Measurements from ENCODE around the gene SNTB2. TPM values are rescaled to one million over a fixed set of nuclear protein-coding genes. Genes with fewer than 3 reads are reported as not detected.

Gene SNTB2
- total RNA-seq, 2 donors from 2014 or later, result 34.5 to 34.8 TPM

DNA sequence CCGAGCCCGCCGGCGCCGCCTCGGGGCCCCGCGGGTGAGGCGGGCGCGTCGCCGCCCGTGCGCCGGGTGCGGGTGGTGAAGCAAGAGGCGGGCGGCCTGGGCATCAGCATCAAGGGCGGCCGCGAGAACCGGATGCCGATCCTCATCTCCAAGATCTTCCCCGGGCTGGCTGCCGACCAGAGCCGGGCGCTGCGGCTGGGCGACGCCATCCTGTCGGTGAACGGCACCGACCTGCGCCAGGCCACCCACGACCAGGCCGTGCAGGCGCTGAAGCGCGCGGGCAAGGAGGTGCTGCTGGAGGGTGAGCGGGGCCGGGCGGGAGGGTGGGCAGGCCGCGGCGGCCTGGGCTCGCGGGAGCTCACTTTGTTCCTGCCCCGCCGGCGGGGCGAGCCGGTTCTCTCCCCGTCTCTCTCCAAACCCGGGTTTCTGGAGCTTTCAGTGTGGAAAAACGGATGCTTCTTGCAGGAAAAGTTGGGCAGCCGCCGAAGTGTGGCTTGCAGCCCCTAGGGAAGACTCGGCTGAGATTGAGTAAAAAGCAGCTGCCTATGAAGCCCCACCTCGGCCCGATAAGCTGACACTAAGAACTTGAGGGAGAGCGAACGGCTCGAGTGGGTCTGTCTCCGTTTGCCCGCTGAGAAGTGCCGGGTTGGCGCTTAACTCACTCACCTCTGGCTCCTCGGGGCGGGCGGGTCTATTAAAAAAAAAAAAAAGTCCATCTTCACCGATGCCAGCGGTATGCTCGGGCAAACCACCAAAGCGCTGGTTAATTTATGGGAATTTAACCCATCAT, 677 bp downstream of the SNTB2 start:
- DNase-seq, result peak; percentile 56
- Histone ChIP-seq H3K4me3 (peak overlapping the region; percentile 72), H3K36me3 (no peaks in the 10 kb centered on the region), H3K9me3 (no peaks in the 10 kb centered on the region), H3K4me1 (no peaks in the 10 kb centered on the region), H3K27ac (peak overlapping the region; percentile 85), H3K9ac (ENCODE audit: low read depth in 2 of 2, low read length in 2 of 2) (peak overlapping the region; percentile 84 to 95), H3K27me3 (no peaks in the 10 kb centered on the region)
- intact Hi-C loops (cut with DNase I), result no loop called here
- TF ChIP-seq, protein P1, sequence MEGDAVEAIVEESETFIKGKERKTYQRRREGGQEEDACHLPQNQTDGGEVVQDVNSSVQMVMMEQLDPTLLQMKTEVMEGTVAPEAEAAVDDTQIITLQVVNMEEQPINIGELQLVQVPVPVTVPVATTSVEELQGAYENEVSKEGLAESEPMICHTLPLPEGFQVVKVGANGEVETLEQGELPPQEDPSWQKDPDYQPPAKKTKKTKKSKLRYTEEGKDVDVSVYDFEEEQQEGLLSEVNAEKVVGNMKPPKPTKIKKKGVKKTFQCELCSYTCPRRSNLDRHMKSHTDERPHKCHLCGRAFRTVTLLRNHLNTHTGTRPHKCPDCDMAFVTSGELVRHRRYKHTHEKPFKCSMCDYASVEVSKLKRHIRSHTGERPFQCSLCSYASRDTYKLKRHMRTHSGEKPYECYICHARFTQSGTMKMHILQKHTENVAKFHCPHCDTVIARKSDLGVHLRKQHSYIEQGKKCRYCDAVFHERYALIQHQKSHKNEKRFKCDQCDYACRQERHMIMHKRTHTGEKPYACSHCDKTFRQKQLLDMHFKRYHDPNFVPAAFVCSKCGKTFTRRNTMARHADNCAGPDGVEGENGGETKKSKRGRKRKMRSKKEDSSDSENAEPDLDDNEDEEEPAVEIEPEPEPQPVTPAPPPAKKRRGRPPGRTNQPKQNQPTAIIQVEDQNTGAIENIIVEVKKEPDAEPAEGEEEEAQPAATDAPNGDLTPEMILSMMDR (IDR thresholded peaks at IDR 0.05), result no peak

DNA sequence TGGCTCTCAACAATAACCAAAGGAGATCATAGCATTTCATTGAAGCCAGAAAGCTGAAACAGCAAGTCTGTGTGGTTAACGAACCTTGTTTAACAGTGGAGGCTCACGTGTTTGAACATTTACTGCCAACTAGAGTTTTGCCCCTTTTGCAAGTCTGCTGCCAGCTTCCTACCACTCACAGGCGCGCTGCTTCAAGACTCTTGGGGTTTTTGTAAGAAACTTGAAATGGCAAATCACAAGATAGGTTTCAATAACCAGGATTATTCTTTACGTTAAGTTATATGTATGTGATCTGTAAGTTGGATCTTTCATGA, 1.2 kb downstream of the SNTB2 start:
- H3K9ac ChIP-seq (ENCODE audit: low read depth in 2 of 2, low read length in 2 of 2), result peak overlapping the region; percentile 66 to 84
- H3K9me3 ChIP-seq, result no peaks in the 10 kb centered on the region
- TF ChIP-seq, protein P1 (IDR thresholded peaks at IDR 0.05), result no peak
- intact Hi-C loops (cut with DNase I), result no loop called here
- H3K4me3 ChIP-seq, result peak overlapping the region; percentile 72
- H3K4me1 ChIP-seq, result no peaks in the 10 kb centered on the region
- no peaks in the 10 kb centered on the region for H3K36me3 ChIP-seq
- peak overlapping the region; percentile 85 for H3K27ac ChIP-seq
- H3K27me3 ChIP-seq, result no peaks in the 10 kb centered on the region
- peak; percentile 45 for DNase-seq

DNA sequence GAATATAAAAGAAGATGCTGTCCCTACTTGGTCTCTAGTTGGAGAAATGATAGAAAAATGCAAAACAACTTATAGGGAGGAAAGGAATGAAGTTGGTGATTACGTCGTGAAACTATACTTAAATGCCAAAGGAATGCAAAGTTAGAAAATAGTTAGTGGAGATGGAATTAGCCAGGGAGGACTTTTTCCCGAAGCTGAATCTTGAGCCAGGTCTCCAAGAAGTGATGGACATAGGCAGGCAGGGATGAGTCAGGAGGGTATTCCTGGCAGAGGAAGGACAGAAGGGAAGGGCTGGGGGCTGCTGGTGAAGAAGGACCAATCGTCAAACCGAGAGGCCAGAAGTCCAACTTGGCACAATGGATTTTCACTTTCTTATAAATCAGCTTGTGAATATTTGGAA, 1.8 kb downstream of the SNTB2 start:
- Histone ChIP-seq H3K27ac (no peak overlapping the region), H3K9ac (ENCODE audit: low read depth in 2 of 2, low read length in 2 of 2) (no peak overlapping the region), H3K27me3 (no peaks in the 10 kb centered on the region), H3K4me1 (no peaks in the 10 kb centered on the region), H3K9me3 (no peaks in the 10 kb centered on the region), H3K36me3 (no peaks in the 10 kb centered on the region), H3K4me3 (peak overlapping the region; percentile 72)
- TF ChIP-seq, protein P1 (IDR thresholded peaks at IDR 0.05), result no peak
- DNase-seq, result no peak
- intact Hi-C loops (cut with DNase I), result no loop called here

DNA sequence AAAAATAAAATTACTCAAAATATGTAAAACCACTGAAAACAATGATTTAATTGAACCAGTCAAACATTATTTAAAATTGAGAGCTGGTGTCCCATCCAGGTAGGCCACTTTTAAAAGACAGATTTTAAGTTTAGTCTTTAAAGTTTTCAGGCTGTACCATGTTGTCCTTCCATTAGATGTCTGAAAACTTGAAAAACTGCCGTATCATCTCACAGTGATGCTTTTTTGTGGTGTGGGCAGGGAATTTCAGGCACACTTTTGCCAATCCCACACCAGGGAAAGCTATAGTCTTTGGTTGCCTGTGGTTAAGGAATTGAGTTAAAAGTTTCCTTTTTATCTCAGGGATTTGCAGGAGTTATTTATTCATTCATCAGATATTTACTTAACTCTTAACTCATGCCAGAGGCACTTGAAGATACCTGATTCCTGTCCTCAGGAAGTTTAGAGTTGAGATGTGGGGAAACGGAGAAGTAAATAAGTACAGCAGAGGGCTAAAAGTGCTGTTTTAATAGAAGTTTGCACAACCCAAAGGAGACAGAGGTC, 3.2 kb downstream of the SNTB2 start:
- Histone ChIP-seq H3K36me3 (no peaks in the 10 kb centered on the region), H3K4me3 (no peak overlapping the region), H3K9ac (ENCODE audit: low read depth in 2 of 2, low read length in 2 of 2) (no peak overlapping the region), H3K9me3 (no peaks in the 10 kb centered on the region), H3K27me3 (no peaks in the 10 kb centered on the region), H3K27ac (no peak overlapping the region), H3K4me1 (no peaks in the 10 kb centered on the region)
- intact Hi-C loops (cut with DNase I), result no loop called here
- TF ChIP-seq, protein P1 (IDR thresholded peaks at IDR 0.05), result no peak
- no peak for DNase-seq

DNA sequence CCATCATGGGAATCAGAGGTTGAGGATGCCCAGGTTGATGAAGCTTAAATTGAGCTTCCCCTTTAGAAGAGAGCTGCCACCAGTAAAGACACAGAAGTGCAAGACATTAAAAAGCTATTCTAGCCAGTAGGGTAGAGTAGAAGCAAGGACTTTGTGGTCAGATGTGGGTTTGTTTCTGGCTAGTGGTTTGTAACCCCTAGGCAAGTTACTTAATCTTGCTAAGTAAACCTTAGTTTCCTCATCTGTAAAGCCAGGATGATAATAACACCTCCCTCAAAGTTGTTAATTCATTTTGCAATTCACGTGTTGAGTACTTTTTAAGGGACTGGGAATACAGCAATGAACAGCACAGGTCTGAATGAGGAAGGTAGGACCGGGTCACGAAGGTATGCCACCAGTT, 3.6 kb downstream of the SNTB2 start:
- TF ChIP-seq, protein P1 (IDR thresholded peaks at IDR 0.05), result no peak
- DNase-seq, result no peak
- no peak overlapping the region for H3K4me3 ChIP-seq
- H3K9ac ChIP-seq (ENCODE audit: low read depth in 2 of 2, low read length in 2 of 2), result no peak overlapping the region
- no peaks in the 10 kb centered on the region for H3K36me3 ChIP-seq
- no peak overlapping the region for H3K27ac ChIP-seq
- no peaks in the 10 kb centered on the region for H3K4me1 ChIP-seq
- H3K27me3 ChIP-seq, result no peaks in the 10 kb centered on the region
- H3K9me3 ChIP-seq, result no peaks in the 10 kb centered on the region
- intact Hi-C loops (cut with DNase I), result no loop called here

All from colonic mucosa (tissue), 4 donors.